AG09309 (cell line): Measurements from ENCODE around the gene GRK5.

ENCODE experiments used
- DNase-seq: peaks from one replicate; pipeline ENCODE4 v3.0.0-alpha.2; 2010; ENCODE audit warnings: low read depth
- H3K4me3 ChIP-seq: 2 replicates; pipeline ENCODE4 v1.5.1; 2011; ENCODE audit warnings: mild to moderate bottlenecking, low read depth, low read length, moderate library complexity; ENCODE audit not compliant: control insufficient read depth
- TF ChIP-seq, protein P1 (sequence below): IDR thresholded peaks from 2 replicates; pipeline ENCODE4 v1.5.1; 2011; ENCODE audit warnings: mild to moderate bottlenecking, low read depth, low read length, inconsistent platforms; ENCODE audit not compliant: insufficient read depth, control insufficient read depth; ENCODE audit errors: missing control alignments

The GRK5 gene

GRCh38 chr10:119384127-119384526, 176.8 kb downstream of the GRK5 start:
- TF ChIP-seq, protein P1, sequence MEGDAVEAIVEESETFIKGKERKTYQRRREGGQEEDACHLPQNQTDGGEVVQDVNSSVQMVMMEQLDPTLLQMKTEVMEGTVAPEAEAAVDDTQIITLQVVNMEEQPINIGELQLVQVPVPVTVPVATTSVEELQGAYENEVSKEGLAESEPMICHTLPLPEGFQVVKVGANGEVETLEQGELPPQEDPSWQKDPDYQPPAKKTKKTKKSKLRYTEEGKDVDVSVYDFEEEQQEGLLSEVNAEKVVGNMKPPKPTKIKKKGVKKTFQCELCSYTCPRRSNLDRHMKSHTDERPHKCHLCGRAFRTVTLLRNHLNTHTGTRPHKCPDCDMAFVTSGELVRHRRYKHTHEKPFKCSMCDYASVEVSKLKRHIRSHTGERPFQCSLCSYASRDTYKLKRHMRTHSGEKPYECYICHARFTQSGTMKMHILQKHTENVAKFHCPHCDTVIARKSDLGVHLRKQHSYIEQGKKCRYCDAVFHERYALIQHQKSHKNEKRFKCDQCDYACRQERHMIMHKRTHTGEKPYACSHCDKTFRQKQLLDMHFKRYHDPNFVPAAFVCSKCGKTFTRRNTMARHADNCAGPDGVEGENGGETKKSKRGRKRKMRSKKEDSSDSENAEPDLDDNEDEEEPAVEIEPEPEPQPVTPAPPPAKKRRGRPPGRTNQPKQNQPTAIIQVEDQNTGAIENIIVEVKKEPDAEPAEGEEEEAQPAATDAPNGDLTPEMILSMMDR = no peak
- no peak overlapping the region for H3K4me3 ChIP-seq
- DNase-seq = no peak

- TF ChIP-seq, protein P1 = no peak
- no peak for DNase-seq
- no peak overlapping the region for H3K4me3 ChIP-seq
These were observed 179.3 kb downstream of the GRK5 start for GRCh38 chr10:119386666-119387065.

- TF ChIP-seq, protein P1 = no peak
- no peak overlapping the region for H3K4me3 ChIP-seq
- DNase-seq = no peak
These were observed 181.5 kb downstream of the GRK5 start for GRCh38 chr10:119388849-119389345.

- TF ChIP-seq, protein P1 = no peak
- no peak for DNase-seq
These were observed 184.3 kb downstream of the GRK5 start for GRCh38 chr10:119391440-119392251.

DNA sequence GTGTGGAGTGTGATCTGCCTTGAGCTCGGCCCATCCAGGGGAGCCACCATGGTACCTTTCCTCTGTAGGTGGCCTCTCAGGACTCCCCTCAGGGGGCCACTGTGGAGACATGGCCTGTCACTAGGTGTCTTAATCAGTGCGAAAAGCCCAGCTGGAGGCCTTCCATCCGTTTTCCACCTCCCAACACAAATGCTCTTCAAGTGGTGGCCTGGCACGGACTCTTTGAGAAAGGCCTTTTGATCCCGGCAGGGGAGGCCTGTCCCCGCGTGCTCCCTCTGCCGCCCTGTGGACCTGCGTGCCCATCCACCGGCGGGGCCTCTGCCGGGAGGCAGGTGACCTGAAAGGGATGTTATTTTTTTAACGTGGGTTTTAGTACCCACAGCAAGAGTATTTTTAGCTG, 185.6 kb downstream of the GRK5 start:
- no peak overlapping the region for H3K4me3 ChIP-seq
- TF ChIP-seq, protein P1 = no peak
- no peak for DNase-seq

More at GRCh38 chr10:119391440-119392251, 184.3 kb downstream of the GRK5 start:
- no peak overlapping the region for H3K4me3 ChIP-seq

GRCh38 chr10:119393421-119393820, 186.1 kb downstream of the GRK5 start:
- TF ChIP-seq, protein P1 = no peak
- no peak overlapping the region for H3K4me3 ChIP-seq
- no peak for DNase-seq

DNA sequence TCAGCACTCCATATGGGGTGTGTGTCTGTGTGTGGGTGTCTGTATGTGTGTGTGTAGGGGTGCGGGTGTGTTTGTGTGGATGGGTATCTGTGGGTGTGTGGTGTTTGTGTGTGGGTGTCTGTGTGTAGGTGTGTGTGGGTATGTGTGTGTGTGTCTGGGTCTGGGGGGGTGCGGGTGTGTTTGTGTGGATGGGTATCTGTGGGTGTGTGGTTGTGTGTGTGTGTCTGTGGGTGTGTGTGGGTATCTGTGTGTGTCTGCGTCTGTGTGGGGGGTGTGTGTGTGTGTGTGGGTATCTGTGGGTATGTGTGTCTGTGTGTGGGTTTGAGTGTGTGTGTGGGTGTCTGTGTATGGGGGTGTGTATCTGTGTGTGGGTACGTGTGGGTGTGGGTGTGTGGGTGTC, 186.5 kb downstream of the GRK5 start:
- DNase-seq = no peak
- TF ChIP-seq, protein P1 = no peak
- no peak overlapping the region for H3K4me3 ChIP-seq
